ENCODE results near the gene ARHGAP6. TPM values are rescaled to one million over a fixed set of nuclear protein-coding genes. Genes with fewer than 3 reads are reported as not detected.
A peak's percentile ranks its signal among the peaks of the same experiment; 100 is the strongest.

Gene ARHGAP6
- total and polyA plus RNA-seq, 3 experiments from 2014 or later = not detected

- H3K4me3 ChIP-seq (ENCODE audit: low read length) = no peak overlapping the region
- no peaks in the 10 kb centered on the region for H3K36me3 ChIP-seq (ENCODE audit: insufficient read depth, low read length)
- no peaks in the 10 kb centered on the region for H3K9me3 ChIP-seq (ENCODE audit: low read length)
- Mint-ChIP-seq H3K27ac (no peak overlapping the region), H3K4me3 (no peak overlapping the region), H3K9me3 (peaks cover 0 to 3% (median 0%) of the 10 kb centered on the region in 5 donors), H3K27me3 (no peaks in the 10 kb centered on the region), H3K36me3 (no peaks in the 10 kb centered on the region), H3K4me1 (no peaks in the 10 kb centered on the region)
- CTCF ChIA-PET = no interaction called here
- POLR2A ChIA-PET = no interaction called here
- no peaks in the 10 kb centered on the region for H3K4me1 ChIP-seq (ENCODE audit: insufficient read depth, low read length)
- DNase-seq = no peak
- no peaks in the 10 kb centered on the region for H3K27me3 ChIP-seq (ENCODE audit: insufficient read depth, low read length, poor library complexity, severe bottlenecking)
- H3K27ac ChIP-seq (ENCODE audit: low read depth, low read length) = no peak overlapping the region
Observed at GRCh38 chrX:11416600-11416999, 249.1 kb downstream of the ARHGAP6 start.

GRCh38 chrX:11414091-11414490, 251.6 kb downstream of the ARHGAP6 start:
- Mint-ChIP-seq H3K27ac (no peak overlapping the region), H3K9me3 (peaks cover 0 to 3% (median 0%) of the 10 kb centered on the region in 5 donors), H3K27me3 (peaks cover 0 to 2% of the 10 kb centered on the region in 2 donors), H3K4me1 (no peaks in the 10 kb centered on the region), H3K36me3 (no peaks in the 10 kb centered on the region), H3K4me3 (no peak overlapping the region)
- H3K4me3 ChIP-seq (ENCODE audit: low read length) = no peak overlapping the region
- no peaks in the 10 kb centered on the region for H3K9me3 ChIP-seq (ENCODE audit: low read length)
- no peaks in the 10 kb centered on the region for H3K27me3 ChIP-seq (ENCODE audit: insufficient read depth, low read length, poor library complexity, severe bottlenecking)
- peak overlapping the region; percentile 31 for H3K27ac ChIP-seq (ENCODE audit: low read depth, low read length)
- no peaks in the 10 kb centered on the region for H3K4me1 ChIP-seq (ENCODE audit: insufficient read depth, low read length)
- H3K36me3 ChIP-seq (ENCODE audit: insufficient read depth, low read length) = no peaks in the 10 kb centered on the region
- ChIA-PET CTCF (no interaction called here), POLR2A (no interaction called here)
- no peak for DNase-seq

GRCh38 chrX:11412715-11413623, 252.8 kb downstream of the ARHGAP6 start:
- no peak for DNase-seq
- Mint-ChIP-seq H3K27me3 (peaks cover 0 to 2% of the 10 kb centered on the region in 2 donors), H3K36me3 (no peaks in the 10 kb centered on the region), H3K4me1 (no peaks in the 10 kb centered on the region), H3K9me3 (peaks cover 0 to 3% (median 0%) of the 10 kb centered on the region in 5 donors), H3K4me3 (no peak overlapping the region), H3K27ac (no peak overlapping the region)
- Histone ChIP-seq H3K27ac (ENCODE audit: low read depth, low read length) (peak overlapping the region; percentile 57), H3K9me3 (ENCODE audit: low read length) (no peaks in the 10 kb centered on the region), H3K27me3 (ENCODE audit: insufficient read depth, low read length, poor library complexity, severe bottlenecking) (no peaks in the 10 kb centered on the region), H3K36me3 (ENCODE audit: insufficient read depth, low read length) (no peaks in the 10 kb centered on the region), H3K4me1 (ENCODE audit: insufficient read depth, low read length) (no peaks in the 10 kb centered on the region), H3K4me3 (ENCODE audit: low read length) (no peak overlapping the region)
- POLR2A ChIA-PET = no interaction called here
- CTCF ChIA-PET = no interaction called here

GRCh38 chrX:11409957-11410356, 255.8 kb downstream of the ARHGAP6 start:
- CTCF ChIA-PET = no interaction called here
- Histone ChIP-seq H3K4me3 (ENCODE audit: low read length) (no peak overlapping the region), H3K27me3 (ENCODE audit: insufficient read depth, low read length, poor library complexity, severe bottlenecking) (no peaks in the 10 kb centered on the region), H3K9me3 (ENCODE audit: low read length) (no peaks in the 10 kb centered on the region), H3K27ac (ENCODE audit: low read depth, low read length) (peak overlapping the region; percentile 1), H3K36me3 (ENCODE audit: insufficient read depth, low read length) (no peaks in the 10 kb centered on the region), H3K4me1 (ENCODE audit: insufficient read depth, low read length) (no peaks in the 10 kb centered on the region)
- DNase-seq = no peak
- Mint-ChIP-seq H3K27me3 (peaks cover 0 to 2% of the 10 kb centered on the region in 2 donors), H3K36me3 (no peaks in the 10 kb centered on the region), H3K4me1 (no peaks in the 10 kb centered on the region), H3K27ac (no peak overlapping the region), H3K4me3 (no peak overlapping the region), H3K9me3 (peaks cover 0 to 5% (median 0%) of the 10 kb centered on the region in 5 donors)
- POLR2A ChIA-PET = no interaction called here

- H3K4me3 ChIP-seq (ENCODE audit: low read length) = no peak overlapping the region
- H3K4me1 ChIP-seq (ENCODE audit: insufficient read depth, low read length) = no peaks in the 10 kb centered on the region
- no peaks in the 10 kb centered on the region for H3K36me3 ChIP-seq (ENCODE audit: insufficient read depth, low read length)
- H3K27me3 ChIP-seq (ENCODE audit: insufficient read depth, low read length, poor library complexity, severe bottlenecking) = no peaks in the 10 kb centered on the region
- H3K27me3 Mint-ChIP-seq = peaks cover 0 to 2% of the 10 kb centered on the region in 2 donors
- H3K36me3 Mint-ChIP-seq = no peaks in the 10 kb centered on the region
- no peak overlapping the region for H3K27ac Mint-ChIP-seq
- peaks cover 0 to 5% (median 0%) of the 10 kb centered on the region in 5 donors for H3K9me3 Mint-ChIP-seq
- CTCF ChIA-PET = no interaction called here
- H3K4me1 Mint-ChIP-seq = no peaks in the 10 kb centered on the region
- no peak for DNase-seq
- H3K4me3 Mint-ChIP-seq = no peak overlapping the region
- H3K9me3 ChIP-seq (ENCODE audit: low read length) = no peaks in the 10 kb centered on the region
- peak overlapping the region; percentile 60 for H3K27ac ChIP-seq (ENCODE audit: low read depth, low read length)
- POLR2A ChIA-PET = no interaction called here
Observed at GRCh38 chrX:11408783-11409182, 256.9 kb downstream of the ARHGAP6 start.

GRCh38 chrX:11408109-11408405, 257.7 kb downstream of the ARHGAP6 start:
- no peak overlapping the region for H3K4me3 ChIP-seq (ENCODE audit: low read length)
- H3K36me3 Mint-ChIP-seq = no peaks in the 10 kb centered on the region
- H3K36me3 ChIP-seq (ENCODE audit: insufficient read depth, low read length) = no peaks in the 10 kb centered on the region
- H3K4me1 ChIP-seq (ENCODE audit: insufficient read depth, low read length) = no peaks in the 10 kb centered on the region
- H3K9me3 Mint-ChIP-seq = peaks cover 0 to 5% (median 0%) of the 10 kb centered on the region in 5 donors
- H3K27ac ChIP-seq (ENCODE audit: low read depth, low read length) = peak overlapping the region; percentile 60
- DNase-seq = no peak
- no peak overlapping the region for H3K4me3 Mint-ChIP-seq
- no peaks in the 10 kb centered on the region for H3K27me3 ChIP-seq (ENCODE audit: insufficient read depth, low read length, poor library complexity, severe bottlenecking)
- no peak overlapping the region for H3K27ac Mint-ChIP-seq
- peaks cover 0 to 2% of the 10 kb centered on the region in 2 donors for H3K27me3 Mint-ChIP-seq
- ChIA-PET CTCF (no interaction called here), POLR2A (no interaction called here)
- no peaks in the 10 kb centered on the region for H3K4me1 Mint-ChIP-seq
- H3K9me3 ChIP-seq (ENCODE audit: low read length) = no peaks in the 10 kb centered on the region

- Mint-ChIP-seq H3K36me3 (no peaks in the 10 kb centered on the region), H3K27me3 (peaks cover 0 to 2% of the 10 kb centered on the region in 2 donors), H3K27ac (no peak overlapping the region), H3K9me3 (peaks cover 0 to 5% (median 0%) of the 10 kb centered on the region in 5 donors), H3K4me3 (no peak overlapping the region), H3K4me1 (no peaks in the 10 kb centered on the region)
- Histone ChIP-seq H3K27me3 (ENCODE audit: insufficient read depth, low read length, poor library complexity, severe bottlenecking) (no peaks in the 10 kb centered on the region), H3K4me1 (ENCODE audit: insufficient read depth, low read length) (no peaks in the 10 kb centered on the region), H3K9me3 (ENCODE audit: low read length) (no peaks in the 10 kb centered on the region), H3K4me3 (ENCODE audit: low read length) (no peak overlapping the region), H3K36me3 (ENCODE audit: insufficient read depth, low read length) (no peaks in the 10 kb centered on the region), H3K27ac (ENCODE audit: low read depth, low read length) (peak overlapping the region; percentile 60)
- ChIA-PET CTCF (no interaction called here), POLR2A (no interaction called here)
- no peak for DNase-seq
Observed at GRCh38 chrX:11407331-11408108, 258.2 kb downstream of the ARHGAP6 start.

GRCh38 chrX:11406109-11406765, 259.5 kb downstream of the ARHGAP6 start:
- peaks cover 0 to 2% of the 10 kb centered on the region in 2 donors for H3K27me3 Mint-ChIP-seq
- H3K36me3 Mint-ChIP-seq = no peaks in the 10 kb centered on the region
- H3K9me3 Mint-ChIP-seq = peaks cover 0 to 5% (median 0%) of the 10 kb centered on the region in 5 donors
- Histone ChIP-seq H3K36me3 (ENCODE audit: insufficient read depth, low read length) (no peaks in the 10 kb centered on the region), H3K27ac (ENCODE audit: low read depth, low read length) (peak overlapping the region; percentile 47), H3K27me3 (ENCODE audit: insufficient read depth, low read length, poor library complexity, severe bottlenecking) (no peaks in the 10 kb centered on the region), H3K4me1 (ENCODE audit: insufficient read depth, low read length) (no peaks in the 10 kb centered on the region), H3K9me3 (ENCODE audit: low read length) (no peaks in the 10 kb centered on the region), H3K4me3 (ENCODE audit: low read length) (no peak overlapping the region)
- H3K4me1 Mint-ChIP-seq = no peaks in the 10 kb centered on the region
- DNase-seq = no peak
- CTCF ChIA-PET = no interaction called here
- H3K4me3 Mint-ChIP-seq = no peak overlapping the region
- POLR2A ChIA-PET = no interaction called here
- H3K27ac Mint-ChIP-seq = peak overlapping the region in 1 of 8 donors; percentile 16

All from CD8-positive, alpha-beta memory T cell (primary cell).